UCSD-AML1 (cell line): ENCODE data around the gene TNIK.

Experiments used
- DNase-seq: peaks from one replicate; lab custom pipeline; 2025; ENCODE audit not compliant: unreplicated experiment; lab: John Stamatoyannopoulos, UW

TNIK gene

GRCh38 chr3:171345107-171345843 lies 114.9 kb downstream of the TNIK start:
- no peak for DNase-seq

DNA sequence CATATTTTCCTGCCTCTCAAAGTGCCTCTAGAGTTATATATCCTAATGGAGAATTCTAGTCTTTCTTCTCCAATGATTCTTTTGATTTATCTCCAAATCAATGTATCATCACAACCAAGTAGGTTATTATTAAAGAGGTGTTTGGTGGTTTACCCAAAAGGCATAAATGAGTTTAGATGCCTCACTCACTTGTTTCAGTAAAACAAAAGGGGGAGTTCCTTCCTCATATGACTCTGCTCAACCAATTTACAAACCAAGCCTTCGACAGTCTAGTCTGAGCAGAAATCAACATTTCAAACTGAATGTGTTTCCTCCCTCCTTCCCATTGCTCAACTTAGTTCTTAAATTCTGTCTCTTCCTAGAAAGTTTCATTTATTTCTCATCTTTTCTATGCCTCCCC lies 116.5 kb downstream of the TNIK start:
- no peak for DNase-seq

GRCh38 chr3:171342783-171343420 lies 117.3 kb downstream of the TNIK start:
- DNase-seq: no peak

DNA sequence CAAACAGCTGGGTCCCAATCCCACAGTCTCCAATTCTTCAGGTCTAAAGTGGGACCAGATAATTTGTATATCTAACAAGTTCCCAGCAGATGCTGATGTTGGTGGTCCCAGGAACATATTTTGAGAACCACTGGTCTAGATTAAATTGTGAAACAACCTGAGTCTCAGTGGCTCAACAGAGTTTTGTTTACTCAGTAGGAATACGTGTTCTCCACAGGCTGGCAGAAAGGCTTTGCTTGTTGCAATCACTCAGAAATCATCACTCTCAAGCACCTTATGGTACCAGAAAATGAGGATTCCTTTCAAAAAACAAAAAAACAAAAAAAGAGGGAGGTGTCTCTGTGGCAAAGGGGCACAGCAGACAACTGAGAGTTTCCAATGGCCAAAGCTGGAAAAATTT lies 118.0 kb downstream of the TNIK start:
- no peak for DNase-seq

- DNase-seq: no peak
Observed at GRCh38 chr3:171340434-171340833, 119.8 kb downstream of the TNIK start.

- no peak for DNase-seq
Observed at GRCh38 chr3:171339598-171339997, 120.6 kb downstream of the TNIK start.

- DNase-seq: no peak
Observed at GRCh38 chr3:171336406-171336805, 123.8 kb downstream of the TNIK start.

DNA sequence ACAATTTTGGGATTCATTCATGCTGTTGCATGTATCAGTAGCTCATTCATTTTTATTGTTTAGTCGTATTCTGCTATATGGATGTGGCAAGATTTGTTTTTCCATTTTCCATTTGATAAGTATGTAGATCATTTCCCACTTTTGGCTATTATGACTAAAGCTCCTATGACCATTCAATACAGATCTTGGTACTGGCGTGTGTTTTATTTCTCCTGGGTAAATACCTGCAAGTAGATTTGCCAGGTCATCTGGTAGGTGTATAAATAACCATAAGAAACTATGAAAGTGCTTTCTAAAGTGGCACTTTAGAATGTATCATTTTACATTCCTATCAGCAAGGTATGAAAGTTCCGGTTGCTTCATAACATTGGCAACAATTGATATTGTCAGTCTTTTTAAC lies 124.6 kb downstream of the TNIK start:
- no peak for DNase-seq

DNA sequence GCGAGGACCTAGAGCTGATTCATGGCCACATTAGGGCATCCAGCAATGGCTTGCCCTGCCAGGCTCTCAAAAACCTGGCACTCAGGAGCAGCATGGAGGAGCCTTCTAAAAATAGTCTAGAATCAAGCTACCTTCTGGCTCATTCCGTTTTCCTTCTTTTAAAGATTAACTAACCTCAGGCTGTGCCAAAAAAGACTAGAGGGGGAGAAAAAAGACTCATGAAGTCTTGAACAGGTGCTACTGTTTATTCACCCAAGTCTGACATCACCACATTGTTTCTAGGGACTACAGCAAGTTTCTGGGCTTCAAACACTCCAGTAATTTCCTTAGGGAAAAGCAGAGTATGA lies 125.8 kb downstream of the TNIK start:
- no peak for DNase-seq

DNA sequence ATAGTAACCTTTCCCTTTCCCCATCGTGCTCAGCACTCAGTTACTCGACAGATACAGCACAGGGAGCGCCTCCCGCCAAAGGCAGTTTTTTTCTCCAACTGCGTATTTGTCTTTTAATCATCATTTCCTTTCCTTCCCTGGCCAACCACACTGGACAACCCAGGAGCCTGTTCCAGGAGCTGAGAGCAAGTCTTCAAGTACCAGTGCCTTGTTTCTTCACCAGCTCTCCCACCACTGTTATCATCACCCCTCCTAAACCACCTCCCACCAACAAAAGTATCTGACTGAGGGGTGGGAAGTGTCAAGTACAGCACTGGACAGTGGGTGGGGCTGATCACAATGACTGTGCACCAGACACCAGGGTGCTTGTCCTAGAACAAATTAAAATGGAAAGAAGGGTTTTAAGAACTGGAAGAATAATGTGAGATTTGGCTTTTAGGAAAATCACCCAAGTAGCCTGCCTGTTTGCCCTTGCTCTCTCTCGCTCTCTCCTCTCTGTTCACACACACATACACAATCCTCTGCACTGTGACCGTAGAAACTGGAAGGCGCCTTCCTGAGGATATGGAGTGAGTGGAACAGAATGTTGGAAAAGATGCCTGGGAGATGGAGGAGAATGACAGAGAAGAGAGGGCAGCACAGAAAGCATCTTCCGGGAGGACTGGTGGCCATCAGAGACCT lies 126.3 kb downstream of the TNIK start:
- DNase-seq: no peak

GRCh38 chr3:171330938-171331337 lies 129.3 kb downstream of the TNIK start:
- DNase-seq: no peak

- DNase-seq: no peak
Observed at GRCh38 chr3:171329746-171330145, 130.5 kb downstream of the TNIK start.

GRCh38 chr3:171328419-171329082 lies 131.7 kb downstream of the TNIK start:
- DNase-seq: no peak

- no peak for DNase-seq
Observed at GRCh38 chr3:171327441-171328174, 132.6 kb downstream of the TNIK start.

DNA sequence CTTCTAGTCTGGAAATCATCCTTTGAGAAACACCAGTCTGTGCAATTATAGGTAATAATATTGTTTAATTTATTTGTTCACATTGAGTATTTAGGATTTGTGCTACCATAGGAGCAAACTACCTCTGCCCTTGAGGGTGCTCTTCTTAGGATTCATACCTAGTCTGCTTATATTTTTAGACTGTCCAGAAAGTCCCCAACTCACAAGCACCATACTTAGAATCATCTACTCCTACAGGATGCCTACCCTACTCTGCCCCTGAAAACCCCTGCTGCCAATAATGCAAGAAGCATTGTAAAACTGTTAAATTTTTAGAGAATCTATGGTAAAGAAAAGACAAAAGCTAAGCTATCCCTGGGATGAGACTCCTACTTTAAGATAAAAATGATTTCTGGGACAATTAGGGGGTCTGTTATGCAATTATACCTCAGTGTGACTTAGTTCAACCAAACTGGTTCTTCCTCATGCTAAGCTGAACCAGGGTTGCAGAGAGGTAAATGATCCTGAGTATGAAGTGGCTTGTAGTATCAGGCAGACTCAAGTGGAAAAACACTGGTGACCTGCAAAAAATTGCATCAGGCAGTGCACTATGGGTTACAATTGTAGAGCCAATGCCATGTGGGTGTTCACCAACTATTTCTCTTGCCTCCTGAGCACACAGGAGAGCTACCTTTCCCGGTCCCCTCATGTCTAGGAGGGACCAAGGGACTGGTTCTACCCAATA lies 133.3 kb downstream of the TNIK start:
- no peak for DNase-seq

DNA sequence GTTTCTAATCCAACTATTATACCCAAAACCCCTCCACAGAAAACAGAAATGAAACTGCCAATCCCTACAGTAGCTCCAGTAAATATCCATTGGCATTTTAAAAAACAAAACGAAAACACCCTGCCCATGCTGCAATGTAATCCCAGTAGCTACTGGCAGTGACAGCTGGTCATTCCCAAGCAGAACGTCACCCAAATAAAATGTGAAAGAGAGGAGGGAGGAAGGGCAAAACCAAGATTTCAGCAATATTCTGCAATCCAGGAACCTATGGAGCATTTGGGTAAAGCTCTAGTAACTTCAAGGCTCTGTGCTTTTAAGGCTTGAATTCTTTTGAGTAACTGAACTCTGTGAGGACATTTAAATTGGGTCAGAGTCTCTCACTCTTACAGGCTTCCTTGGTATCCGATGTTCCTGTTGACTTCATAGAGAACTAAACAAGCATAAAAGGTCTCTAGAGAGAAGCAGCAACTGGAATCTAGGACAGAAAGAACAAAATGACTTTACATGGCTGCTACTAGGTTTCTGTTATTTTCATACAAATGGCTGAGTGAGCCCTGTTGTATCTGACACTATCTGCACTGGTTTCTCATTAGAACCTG lies 136.2 kb downstream of the TNIK start:
- DNase-seq: no peak

DNA sequence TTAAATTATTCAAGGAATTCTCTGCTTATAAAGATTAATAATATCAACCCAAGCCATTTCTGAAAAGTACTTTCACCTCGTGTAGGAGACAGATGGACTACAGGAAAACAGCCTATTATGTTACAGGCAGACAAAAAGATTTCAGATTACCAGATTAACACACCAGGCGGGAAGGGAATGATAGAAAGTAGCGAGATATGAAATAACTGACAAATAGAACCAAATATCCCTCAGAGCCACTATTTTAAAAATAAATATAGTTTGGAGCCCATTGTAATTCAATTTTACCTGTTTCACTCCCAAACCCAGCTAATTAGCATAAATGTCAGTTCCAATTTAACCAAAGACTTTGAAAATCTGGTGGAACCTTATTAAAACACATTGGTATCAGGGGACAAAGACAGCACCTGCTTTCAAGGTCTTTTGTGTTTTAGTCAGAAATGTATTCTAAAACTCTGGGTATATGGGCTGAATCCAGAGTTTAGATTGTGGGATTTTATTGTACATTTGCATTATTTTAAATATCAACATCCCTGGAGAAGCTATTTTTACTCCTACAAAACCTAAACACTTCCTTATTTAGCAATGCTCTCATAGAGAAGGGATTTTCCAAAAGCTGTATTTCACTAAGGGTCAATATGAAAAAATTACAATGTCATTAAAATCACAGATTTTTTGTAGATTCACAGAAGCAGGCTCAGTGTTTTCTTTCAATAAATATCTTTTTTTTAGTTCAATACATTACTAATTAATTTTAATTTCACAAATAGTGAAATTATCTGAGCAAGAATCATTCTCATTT lies 138.4 kb downstream of the TNIK start:
- no peak for DNase-seq

DNA sequence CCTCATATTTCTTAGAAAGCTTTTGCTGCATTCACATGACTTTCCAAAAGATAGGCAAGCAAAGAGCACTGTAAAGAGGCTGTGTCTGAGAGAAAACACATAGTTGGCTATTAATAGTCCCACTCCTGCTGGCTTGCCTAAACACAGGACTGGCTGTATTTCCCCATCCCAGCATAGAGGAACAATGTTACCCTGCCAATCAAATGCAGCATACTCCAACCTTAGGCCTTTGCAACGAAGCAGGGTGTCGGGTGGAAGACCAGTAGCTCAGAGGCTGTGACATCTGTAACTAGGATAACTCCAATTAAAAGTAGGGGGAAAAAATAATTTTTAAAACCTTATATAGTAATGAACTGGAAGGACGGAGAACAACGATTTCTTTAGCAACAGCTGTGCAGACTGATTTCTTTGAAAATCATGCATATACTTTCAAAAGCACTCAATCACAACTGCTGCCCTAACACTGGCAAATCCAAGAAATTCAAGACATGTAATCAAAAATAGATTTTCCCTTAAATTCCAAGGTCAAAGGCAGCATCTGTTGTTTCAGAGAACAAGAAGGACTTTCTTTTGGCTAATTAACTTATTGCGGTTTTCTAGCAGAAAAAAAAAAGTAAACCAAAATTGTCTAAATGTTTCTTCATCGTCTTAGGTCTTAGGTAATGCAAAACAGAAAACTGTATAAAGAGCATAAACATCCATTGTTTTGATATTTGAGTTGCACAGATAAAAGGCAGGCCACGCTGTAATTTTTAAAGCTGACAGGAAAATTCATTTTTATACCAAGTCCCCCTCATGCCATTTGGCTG lies 139.3 kb downstream of the TNIK start:
- DNase-seq: no peak
